H1 (cell line): ENCODE data around the gene CHCHD1. TPM values are rescaled to one million over a fixed set of nuclear protein-coding genes. Genes with fewer than 3 reads are reported as not detected.

ENCODE experiments used
- polyA plus RNA-seq, 7 experiments: library from polyadenylated mRNA; depleted of rRNA in 3 of 7; stranded (reverse) in 5 of 7; unstranded in 2 of 7; fragments of >200 nt in 5 of 7; fragments of 200-250 nt in 2 of 7; gene quantifications; 1 replicate in 5 of 7; 2 replicates in 1 of 7; 4 replicates in 1 of 7; pipeline versions ENCODE4 v1.2.1 to v1.2.3, GENCODE V29; 2011 to 2013; ENCODE audit warnings: missing spikeins in 2 of 7, mixed read lengths in 2 of 7
- total RNA-seq: library from RNA; stranded (reverse); fragmentation: NEBNext Ultra II Directional; extraction: Animal tissue kit (Norgen Biotek cat#: 25700); gene quantifications from 2 replicates; pipeline ENCODE4 v1.2.1, GENCODE V29; 2021
- TF ChIP-seq, protein P1 (sequence below): fragments of 300-600 bp; sonication (generic); IDR thresholded peaks from 2 replicates; pipeline ENCODE4 v1.7.1; 2012; ENCODE audit warnings: low read length, moderate library complexity, mild to moderate bottlenecking, inconsistent platforms; ENCODE audit not compliant: insufficient replicate concordance

The CHCHD1 gene
- total and polyA plus RNA-seq, 2 of the 8 experiments (the other 6 are each of a cell fraction or from before 2014, with no cell fraction given): 44.9 to 58.1 TPM

DNA sequence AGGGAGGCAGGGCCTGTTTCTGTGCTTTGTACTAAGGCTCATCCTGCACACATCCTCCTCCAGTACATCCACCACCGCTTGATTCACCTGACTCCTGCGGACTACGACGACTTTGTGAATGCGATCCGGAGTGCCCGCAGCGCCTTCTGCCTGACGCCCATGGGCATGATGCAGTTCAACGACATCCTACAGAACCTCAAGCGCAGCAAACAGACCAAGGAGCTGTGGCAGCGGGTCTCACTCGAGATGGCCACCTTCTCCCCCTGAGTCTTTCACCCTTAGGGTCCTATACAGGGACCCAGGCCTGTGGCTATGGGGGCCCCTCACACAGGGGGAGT, 19.4 kb downstream of the CHCHD1 start (continued):
- TF ChIP-seq, protein P1, sequence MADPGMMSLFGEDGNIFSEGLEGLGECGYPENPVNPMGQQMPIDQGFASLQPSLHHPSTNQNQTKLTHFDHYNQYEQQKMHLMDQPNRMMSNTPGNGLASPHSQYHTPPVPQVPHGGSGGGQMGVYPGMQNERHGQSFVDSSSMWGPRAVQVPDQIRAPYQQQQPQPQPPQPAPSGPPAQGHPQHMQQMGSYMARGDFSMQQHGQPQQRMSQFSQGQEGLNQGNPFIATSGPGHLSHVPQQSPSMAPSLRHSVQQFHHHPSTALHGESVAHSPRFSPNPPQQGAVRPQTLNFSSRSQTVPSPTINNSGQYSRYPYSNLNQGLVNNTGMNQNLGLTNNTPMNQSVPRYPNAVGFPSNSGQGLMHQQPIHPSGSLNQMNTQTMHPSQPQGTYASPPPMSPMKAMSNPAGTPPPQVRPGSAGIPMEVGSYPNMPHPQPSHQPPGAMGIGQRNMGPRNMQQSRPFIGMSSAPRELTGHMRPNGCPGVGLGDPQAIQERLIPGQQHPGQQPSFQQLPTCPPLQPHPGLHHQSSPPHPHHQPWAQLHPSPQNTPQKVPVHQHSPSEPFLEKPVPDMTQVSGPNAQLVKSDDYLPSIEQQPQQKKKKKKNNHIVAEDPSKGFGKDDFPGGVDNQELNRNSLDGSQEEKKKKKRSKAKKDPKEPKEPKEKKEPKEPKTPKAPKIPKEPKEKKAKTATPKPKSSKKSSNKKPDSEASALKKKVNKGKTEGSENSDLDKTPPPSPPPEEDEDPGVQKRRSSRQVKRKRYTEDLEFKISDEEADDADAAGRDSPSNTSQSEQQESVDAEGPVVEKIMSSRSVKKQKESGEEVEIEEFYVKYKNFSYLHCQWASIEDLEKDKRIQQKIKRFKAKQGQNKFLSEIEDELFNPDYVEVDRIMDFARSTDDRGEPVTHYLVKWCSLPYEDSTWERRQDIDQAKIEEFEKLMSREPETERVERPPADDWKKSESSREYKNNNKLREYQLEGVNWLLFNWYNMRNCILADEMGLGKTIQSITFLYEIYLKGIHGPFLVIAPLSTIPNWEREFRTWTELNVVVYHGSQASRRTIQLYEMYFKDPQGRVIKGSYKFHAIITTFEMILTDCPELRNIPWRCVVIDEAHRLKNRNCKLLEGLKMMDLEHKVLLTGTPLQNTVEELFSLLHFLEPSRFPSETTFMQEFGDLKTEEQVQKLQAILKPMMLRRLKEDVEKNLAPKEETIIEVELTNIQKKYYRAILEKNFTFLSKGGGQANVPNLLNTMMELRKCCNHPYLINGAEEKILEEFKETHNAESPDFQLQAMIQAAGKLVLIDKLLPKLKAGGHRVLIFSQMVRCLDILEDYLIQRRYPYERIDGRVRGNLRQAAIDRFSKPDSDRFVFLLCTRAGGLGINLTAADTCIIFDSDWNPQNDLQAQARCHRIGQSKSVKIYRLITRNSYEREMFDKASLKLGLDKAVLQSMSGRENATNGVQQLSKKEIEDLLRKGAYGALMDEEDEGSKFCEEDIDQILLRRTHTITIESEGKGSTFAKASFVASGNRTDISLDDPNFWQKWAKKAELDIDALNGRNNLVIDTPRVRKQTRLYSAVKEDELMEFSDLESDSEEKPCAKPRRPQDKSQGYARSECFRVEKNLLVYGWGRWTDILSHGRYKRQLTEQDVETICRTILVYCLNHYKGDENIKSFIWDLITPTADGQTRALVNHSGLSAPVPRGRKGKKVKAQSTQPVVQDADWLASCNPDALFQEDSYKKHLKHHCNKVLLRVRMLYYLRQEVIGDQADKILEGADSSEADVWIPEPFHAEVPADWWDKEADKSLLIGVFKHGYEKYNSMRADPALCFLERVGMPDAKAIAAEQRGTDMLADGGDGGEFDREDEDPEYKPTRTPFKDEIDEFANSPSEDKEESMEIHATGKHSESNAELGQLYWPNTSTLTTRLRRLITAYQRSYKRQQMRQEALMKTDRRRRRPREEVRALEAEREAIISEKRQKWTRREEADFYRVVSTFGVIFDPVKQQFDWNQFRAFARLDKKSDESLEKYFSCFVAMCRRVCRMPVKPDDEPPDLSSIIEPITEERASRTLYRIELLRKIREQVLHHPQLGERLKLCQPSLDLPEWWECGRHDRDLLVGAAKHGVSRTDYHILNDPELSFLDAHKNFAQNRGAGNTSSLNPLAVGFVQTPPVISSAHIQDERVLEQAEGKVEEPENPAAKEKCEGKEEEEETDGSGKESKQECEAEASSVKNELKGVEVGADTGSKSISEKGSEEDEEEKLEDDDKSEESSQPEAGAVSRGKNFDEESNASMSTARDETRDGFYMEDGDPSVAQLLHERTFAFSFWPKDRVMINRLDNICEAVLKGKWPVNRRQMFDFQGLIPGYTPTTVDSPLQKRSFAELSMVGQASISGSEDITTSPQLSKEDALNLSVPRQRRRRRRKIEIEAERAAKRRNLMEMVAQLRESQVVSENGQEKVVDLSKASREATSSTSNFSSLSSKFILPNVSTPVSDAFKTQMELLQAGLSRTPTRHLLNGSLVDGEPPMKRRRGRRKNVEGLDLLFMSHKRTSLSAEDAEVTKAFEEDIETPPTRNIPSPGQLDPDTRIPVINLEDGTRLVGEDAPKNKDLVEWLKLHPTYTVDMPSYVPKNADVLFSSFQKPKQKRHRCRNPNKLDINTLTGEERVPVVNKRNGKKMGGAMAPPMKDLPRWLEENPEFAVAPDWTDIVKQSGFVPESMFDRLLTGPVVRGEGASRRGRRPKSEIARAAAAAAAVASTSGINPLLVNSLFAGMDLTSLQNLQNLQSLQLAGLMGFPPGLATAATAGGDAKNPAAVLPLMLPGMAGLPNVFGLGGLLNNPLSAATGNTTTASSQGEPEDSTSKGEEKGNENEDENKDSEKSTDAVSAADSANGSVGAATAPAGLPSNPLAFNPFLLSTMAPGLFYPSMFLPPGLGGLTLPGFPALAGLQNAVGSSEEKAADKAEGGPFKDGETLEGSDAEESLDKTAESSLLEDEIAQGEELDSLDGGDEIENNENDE: no peak
